ENCODE results near the gene MB.
"Not testable (repeated sequence)": the region's sequence is repeated elsewhere in the genome, so short reads cannot be mapped to it uniquely, and the experiment has no call there.

DNA sequence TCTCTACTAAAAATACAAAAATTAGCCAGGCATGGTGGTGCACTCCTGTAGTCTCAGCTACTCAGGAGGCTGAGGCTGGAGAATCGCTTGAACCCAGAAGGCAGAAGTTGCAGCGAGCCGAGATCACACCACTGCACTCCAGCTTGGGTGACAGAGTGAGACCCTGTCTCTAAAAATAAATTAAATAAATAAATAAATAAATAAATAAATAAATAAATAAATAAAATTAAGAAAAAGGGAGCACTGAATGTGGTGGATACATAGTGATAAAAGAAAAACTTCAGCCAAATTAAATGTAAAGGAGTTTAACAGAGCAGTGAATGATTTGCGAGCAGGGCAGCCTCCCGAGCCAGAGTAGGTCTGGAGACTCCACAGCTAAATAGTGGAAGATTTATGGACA lies 6.8 kb upstream of the MB start:
- TF ChIP-seq, protein P1, sequence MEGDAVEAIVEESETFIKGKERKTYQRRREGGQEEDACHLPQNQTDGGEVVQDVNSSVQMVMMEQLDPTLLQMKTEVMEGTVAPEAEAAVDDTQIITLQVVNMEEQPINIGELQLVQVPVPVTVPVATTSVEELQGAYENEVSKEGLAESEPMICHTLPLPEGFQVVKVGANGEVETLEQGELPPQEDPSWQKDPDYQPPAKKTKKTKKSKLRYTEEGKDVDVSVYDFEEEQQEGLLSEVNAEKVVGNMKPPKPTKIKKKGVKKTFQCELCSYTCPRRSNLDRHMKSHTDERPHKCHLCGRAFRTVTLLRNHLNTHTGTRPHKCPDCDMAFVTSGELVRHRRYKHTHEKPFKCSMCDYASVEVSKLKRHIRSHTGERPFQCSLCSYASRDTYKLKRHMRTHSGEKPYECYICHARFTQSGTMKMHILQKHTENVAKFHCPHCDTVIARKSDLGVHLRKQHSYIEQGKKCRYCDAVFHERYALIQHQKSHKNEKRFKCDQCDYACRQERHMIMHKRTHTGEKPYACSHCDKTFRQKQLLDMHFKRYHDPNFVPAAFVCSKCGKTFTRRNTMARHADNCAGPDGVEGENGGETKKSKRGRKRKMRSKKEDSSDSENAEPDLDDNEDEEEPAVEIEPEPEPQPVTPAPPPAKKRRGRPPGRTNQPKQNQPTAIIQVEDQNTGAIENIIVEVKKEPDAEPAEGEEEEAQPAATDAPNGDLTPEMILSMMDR (conservative IDR thresholded peaks at IDR 0.05; ENCODE audit: low read depth, low read length), result not testable (repeated sequence)
- TF ChIP-seq EZH2 (IDR thresholded peaks at IDR 0.05; ENCODE audit: borderline replicate concordance, low read depth, low read length, poor library complexity, severe bottlenecking), result not testable (repeated sequence)
